ENCODE data around the gene SRXN1. TPM values are rescaled to one million over a fixed set of nuclear protein-coding genes. Genes with fewer than 3 reads are reported as not detected.
"Not testable (repeated sequence)": the region's sequence is repeated elsewhere in the genome, so short reads cannot be mapped to it uniquely, and the experiment has no call there.

Gene SRXN1
- 7.5 TPM for polyA plus RNA-seq (ENCODE audit: insufficient read length)

DNA sequence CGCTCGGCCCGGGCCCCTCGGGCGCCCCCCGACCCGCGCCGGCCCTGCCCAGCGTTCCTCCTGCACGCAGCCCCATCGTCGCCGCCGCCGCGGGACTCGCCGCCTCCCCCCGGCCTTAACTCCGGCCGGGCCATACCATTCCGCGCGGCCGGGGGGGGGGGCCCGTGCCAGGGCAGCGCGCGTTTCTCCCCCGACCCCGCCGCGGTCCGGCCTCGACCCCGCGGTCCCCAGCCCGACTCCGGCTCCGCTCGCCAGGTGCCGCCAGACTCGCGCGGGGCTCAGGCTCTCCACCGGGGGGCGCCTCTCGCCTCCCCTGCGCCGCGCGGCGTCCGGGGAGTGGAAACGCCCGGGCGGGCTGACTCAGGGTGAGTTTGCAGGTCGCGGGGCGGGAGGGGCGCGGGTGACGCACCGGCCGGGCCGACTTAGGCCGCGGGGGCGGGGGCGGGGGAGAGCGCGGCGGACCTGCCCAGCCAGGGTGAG lies at the start of gene SRXN1:
SRXN1 (minus strand) TSS at position 91 of the 480 bp plus-strand sequence; CDS start at position 76, 15 bp downstream.
- peak; percentile 88 for DNase-seq

DNA sequence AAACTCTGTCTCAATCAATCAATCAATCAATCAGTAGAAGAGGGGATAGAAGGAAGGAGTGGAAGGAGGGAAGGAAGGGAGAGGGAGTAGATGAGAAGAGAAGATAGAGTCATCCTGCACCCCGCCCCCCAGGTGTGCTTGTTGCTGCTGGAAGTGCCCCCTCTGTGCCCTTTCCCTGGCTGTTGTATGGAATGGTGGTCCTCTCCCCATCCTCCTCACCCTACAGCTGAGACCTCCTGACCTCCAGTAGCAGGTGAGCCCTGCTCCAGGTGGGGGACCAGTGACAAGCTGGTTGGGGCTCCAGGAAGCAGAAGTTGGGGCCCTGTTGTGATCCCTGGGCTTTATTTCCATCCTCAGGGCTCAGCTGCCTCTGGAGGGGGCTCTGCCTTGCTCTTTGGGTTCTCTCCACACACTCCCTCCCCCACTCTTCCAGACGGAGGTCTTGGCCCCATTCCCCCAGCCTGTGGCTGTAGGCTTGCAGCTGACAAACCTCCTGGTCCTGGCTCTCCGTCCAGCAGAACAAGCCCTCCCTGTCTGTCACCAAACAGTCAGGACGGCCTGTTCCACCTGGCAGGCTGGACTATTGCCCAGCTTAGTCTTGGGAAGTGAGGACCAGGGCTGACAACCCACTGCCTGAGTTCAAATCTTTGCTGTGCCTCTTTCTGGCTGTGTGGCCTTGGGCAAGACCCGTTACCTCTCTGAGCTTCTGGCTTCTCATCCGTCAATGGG lies 48.6 kb upstream of the SRXN1 start:
- DNase-seq, result no peak

GRCh38 chr20:699811-700338 lies 46.9 kb upstream of the SRXN1 start:
- no peak for DNase-seq

DNA sequence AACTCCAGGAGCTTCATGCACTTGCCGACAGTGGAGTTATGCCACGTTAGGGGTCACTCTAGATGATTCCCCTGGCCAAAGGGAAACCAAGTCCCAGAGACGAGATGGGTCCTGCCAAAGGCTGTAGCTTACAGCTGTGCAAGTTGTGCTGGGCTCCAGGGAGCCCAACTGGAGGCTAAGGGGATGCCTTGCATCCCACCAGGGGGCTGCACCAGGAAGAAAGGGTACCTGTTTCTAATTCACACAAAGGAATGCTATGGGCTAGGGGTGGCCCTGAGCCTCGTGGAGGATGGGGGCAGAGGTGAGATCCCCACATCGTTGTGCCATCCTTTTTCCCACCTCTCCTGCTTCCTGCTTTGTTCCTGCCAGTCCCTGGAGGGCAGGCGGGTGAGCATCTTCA lies 46.3 kb upstream of the SRXN1 start:
- no peak for DNase-seq

DNA sequence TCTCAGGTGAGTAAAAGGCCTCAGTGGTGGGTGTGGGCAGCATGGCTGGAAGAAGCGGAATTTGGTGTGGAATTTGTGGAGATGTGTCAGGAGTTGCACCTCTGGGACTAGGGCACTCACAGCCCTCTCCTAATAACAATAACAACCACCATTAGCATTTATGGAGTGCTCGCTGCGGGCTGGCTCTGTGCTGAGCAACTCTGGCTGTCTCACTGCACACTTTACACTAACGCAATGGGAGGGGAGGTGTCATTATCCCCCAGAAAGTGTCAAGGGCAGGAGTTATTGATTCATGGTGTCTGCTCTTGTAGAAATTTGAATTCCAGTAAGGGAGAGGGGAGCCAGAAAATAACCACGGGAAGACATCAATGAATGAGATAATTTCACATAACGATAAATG lies 45.3 kb upstream of the SRXN1 start:
- no peak for DNase-seq

DNA sequence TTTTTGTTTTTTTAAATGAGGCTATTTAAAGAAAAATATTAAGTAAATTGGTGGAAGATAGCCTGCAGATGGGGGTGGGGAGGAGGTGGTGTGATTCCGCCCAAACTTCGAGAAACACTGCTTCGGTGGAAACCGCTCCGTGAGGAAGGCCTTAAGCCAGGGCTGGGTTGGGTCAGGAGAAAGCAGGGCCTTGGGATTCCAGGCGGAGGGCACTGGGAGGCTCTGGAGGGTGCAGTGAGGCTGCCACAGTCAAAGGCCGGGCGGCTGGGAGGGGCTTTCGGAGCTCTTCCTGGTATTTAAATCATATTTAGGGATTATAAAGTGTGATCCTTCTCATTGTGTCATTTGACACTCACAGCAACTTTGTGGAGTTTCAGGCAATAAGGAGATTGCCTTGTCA lies 44.8 kb upstream of the SRXN1 start:
- DNase-seq, result no peak

DNA sequence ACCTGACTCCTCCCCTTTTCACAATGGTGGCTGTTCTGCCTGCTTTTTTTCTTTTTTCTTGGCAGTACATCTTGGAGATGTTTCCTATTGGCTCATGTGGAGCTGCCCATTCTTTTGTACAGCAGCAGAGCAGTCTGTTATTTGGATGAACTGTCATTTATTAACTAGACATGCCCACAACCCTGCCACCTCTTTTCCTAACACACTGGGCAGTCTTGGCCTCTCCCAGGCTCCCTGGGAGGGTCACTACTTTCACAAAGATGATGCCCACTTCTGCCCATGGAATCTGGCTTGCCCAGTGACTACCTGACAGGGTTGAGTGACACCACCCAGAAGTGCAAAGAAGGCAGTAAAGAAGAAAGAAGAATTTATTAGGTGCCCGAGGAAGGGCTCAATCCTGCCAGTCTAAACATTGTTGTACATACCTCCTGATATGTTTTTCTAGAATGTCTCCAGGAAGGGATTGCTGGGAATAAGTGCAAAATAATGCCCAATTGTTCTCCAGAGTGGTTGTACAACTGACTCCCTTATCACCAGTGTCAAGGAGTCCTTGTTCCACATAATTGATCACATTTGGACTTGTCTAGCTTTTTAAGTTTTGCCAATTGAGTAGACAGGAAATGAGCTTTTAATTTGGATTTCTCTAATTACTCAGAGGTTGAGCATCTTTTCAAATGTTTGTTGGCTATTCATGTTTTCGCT lies 42.3 kb upstream of the SRXN1 start:
- no peak for DNase-seq

DNA sequence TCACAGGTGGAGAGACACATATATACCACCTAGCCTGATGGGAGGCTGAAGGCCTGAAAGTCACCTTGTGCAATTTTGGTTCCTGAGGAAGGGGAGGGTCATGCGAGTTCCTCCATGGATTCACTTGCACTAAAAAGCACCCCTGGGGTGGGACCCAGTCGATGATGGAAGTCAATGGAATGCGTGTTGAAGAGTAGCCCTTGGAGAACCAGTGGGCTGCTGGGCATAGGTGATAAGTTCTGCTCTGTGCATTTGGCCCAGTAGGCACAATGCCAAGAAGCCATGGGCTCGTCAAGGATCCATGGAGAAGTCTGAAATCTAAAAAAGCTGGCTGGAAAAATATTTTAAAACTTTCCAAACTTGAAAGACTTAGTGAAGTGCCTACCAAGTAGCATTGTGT lies 41.5 kb upstream of the SRXN1 start:
- no peak for DNase-seq

- not testable (repeated sequence) for DNase-seq
Measured at GRCh38 chr20:693786-694185, 40.8 kb upstream of the SRXN1 start.

DNA sequence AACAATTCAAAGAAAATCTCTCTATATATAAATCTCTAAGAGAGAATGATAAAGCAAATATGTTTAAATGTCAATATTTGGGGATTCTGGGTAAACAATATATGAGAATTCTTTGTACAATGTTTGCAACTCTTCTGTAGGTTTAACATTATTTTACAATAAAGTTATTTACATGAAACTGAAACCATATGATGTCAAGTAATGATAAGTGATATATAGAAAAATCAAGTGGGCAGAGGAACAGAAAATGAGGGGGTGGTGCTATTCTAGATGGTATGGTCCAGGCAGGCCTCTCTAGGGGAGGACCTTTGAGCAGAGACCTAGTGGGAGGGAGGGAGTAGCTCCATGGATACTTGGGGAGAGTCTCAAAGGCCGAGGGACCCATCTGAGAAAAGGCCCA lies 39.0 kb upstream of the SRXN1 start:
- no peak for DNase-seq

GRCh38 chr20:689947-690346 lies 36.9 kb upstream of the SRXN1 start:
- no peak for DNase-seq

DNA sequence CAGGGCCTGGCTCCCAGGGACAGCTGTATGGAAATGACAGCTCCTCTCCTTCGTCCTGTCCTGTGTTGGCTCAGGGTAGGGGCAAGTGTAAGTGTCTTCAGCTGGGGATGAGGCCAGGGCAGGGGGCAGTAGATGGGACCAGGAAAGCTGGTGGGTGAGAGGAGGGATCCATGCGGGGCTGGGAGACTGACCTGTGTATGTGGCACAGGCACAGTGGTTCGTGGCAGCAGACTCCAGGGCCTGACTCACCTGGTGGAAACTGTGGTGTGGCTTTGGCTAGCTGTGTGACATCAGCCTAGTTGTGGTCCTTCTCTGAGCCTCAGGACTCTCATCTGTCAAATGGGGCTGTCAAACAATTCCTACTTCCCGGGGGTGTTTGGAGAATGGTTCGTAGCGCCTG lies 36.3 kb upstream of the SRXN1 start:
- DNase-seq, result no peak

GRCh38 chr20:688809-689212 lies 35.8 kb upstream of the SRXN1 start:
- DNase-seq, result no peak

GRCh38 chr20:687468-688203 lies 34.6 kb upstream of the SRXN1 start:
- no peak for DNase-seq

DNA sequence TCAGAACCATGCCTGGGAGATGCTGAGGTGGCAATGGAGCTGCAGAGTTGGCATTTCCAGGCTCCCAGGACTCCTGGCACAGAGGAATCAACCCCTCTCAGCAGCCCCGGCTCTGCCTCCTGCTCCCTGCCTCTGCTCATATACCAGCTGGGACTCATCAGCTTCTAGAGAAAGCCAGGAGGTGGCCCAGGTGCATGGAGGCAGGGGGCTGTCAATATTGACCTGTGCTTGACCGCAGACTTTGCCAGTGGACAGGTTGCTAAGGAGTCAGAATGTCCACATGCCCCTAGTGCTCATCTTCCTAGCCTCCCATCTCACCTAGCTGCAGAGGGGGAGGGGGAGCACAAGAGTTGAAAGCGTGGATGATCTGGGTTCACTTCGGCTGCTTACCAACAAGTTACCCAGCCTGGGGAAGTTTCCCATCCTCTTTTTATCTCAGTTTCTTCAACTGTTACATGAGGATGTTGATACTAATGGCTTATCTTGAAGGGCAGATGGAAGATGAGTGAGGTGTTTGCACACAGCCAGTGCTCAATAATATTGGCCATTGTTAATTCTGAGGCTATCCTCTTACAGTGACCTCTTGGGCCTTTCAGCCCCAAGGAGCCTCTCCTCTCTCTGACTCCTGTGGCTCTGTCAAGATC lies 31.8 kb upstream of the SRXN1 start:
- DNase-seq, result no peak

GRCh38 chr20:682123-682522 lies 29.1 kb upstream of the SRXN1 start:
- DNase-seq, result no peak

GRCh38 chr20:680638-681187 lies 27.7 kb upstream of the SRXN1 start:
- no peak for DNase-seq

GRCh38 chr20:677957-678356 lies 25.0 kb upstream of the SRXN1 start:
- no peak for DNase-seq

DNA sequence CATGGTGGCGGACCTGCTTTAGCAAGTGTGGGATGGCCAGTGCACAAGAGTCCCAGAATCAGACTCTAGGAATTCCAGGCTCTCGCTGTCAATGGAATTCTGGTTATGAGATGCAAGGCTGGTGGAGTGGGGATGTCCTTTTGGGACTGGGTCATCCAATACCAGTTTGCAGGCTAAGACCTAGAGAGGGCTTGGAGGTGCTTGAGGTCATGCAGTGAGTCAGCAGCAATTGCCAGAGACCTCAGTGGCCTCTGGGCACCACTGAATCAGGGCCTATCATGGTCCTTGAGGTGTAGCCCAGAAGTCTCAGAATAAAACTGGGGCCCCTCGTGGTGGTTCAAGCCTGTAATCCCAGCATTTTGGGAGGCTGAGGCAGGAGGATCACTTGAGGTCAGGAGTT lies 24.0 kb upstream of the SRXN1 start:
- DNase-seq, result no peak

GRCh38 chr20:676315-676937 lies 23.4 kb upstream of the SRXN1 start:
- DNase-seq, result no peak

DNA sequence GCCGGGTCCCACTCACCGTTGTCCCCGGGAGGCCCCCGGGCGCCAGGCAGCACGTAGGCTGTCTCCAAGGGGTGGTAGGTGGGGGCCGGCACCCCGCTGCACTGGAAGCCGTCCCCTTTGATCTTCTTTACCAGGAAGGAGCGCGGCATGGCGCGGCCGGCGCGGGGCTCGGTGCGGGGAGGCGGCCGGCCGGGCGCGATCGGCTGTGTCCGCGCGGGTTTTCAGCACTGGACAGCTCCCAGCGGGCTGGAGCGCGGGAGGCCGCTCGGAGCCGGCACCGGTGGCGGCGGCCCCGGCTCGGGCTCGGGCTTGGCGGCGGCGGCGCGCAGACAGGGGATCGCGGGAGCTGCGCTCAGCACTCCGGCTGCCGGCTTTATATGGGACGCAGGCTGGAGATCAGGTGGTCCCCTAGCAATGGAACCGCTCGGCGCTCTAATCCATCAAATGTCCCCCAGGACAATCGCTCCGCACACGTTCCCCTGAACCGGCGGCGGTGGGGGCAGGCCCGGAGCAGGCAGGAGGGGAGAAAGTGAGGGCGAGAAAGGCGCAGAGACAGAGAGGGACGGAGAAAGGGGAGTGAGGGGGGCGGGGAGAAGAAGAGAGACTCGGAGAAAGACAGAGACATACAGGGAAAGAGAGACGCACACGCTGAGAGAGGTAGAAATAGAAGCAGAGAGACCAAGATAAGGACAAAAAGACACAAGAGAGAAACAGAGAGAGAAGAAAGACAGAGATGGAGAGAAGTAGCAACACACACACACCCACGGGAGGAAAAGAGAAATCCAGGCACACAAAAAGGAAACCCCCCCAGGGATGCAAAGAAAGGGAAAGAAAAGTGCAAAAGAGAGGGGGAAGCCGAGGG lies 22.7 kb upstream of the SRXN1 start, which contains the start of gene SCRT2:
SCRT2 (minus strand) TSS at position 350 of the 862 bp plus-strand sequence; CDS start at position 149, 201 bp downstream.
- DNase-seq, result peak; percentile 91
